ENCODE results near the gene ATAD5. TPM values are rescaled to one million over a fixed set of nuclear protein-coding genes. Genes with fewer than 3 reads are reported as not detected.

The ATAD5 gene
- total and polyA plus RNA-seq, 2 of the 13 experiments (the other 11 are each of a cell fraction or from before 2014, with no cell fraction given), result 1.8 to 10.7 TPM

DNA sequence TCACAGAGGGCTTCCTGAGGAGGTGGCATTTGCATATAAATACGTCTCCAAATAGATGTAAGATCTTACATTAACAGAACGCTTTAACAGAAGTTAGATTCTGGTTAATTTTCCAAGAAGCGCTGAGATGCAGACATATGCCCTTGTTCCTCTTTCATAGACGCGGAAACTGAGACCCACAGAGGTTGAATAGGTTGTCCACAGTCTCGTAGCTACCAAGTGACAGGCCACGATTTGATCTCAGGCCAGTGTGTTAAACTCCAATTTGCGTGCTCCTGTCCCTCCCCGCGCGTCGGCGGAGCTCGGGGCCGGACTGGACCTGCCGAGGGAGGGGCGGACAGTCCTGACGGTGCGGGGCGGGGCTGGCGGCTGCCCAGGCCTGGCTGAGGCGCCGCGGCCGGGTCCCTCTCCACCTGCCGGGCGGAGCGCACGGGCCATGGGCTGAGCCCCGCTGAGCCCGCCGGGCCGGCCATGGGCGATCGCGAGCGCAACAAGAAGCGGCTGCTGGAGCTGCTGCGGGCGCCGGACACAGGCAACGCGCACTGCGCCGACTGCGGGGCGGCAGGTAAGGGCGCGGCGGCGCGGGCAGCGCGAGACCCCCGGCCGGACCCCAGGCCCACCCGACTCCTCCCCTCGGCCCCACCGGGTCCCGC lies 89.9 kb downstream of the ATAD5 start, which contains the start of gene ADAP2 (continued):
- TF ChIP-seq, protein P1, sequence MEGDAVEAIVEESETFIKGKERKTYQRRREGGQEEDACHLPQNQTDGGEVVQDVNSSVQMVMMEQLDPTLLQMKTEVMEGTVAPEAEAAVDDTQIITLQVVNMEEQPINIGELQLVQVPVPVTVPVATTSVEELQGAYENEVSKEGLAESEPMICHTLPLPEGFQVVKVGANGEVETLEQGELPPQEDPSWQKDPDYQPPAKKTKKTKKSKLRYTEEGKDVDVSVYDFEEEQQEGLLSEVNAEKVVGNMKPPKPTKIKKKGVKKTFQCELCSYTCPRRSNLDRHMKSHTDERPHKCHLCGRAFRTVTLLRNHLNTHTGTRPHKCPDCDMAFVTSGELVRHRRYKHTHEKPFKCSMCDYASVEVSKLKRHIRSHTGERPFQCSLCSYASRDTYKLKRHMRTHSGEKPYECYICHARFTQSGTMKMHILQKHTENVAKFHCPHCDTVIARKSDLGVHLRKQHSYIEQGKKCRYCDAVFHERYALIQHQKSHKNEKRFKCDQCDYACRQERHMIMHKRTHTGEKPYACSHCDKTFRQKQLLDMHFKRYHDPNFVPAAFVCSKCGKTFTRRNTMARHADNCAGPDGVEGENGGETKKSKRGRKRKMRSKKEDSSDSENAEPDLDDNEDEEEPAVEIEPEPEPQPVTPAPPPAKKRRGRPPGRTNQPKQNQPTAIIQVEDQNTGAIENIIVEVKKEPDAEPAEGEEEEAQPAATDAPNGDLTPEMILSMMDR (CRISPR knock-in tag; IDR thresholded peaks at IDR 0.05), result peak; percentile 8; the same call in 1 of the 2 replicates
- TF ChIP-seq ZFX (CRISPR knock-in tag; IDR thresholded peaks at IDR 0.05; ENCODE audit: low read depth), result peak; percentile 64
- TF ChIP-seq, protein P2, sequence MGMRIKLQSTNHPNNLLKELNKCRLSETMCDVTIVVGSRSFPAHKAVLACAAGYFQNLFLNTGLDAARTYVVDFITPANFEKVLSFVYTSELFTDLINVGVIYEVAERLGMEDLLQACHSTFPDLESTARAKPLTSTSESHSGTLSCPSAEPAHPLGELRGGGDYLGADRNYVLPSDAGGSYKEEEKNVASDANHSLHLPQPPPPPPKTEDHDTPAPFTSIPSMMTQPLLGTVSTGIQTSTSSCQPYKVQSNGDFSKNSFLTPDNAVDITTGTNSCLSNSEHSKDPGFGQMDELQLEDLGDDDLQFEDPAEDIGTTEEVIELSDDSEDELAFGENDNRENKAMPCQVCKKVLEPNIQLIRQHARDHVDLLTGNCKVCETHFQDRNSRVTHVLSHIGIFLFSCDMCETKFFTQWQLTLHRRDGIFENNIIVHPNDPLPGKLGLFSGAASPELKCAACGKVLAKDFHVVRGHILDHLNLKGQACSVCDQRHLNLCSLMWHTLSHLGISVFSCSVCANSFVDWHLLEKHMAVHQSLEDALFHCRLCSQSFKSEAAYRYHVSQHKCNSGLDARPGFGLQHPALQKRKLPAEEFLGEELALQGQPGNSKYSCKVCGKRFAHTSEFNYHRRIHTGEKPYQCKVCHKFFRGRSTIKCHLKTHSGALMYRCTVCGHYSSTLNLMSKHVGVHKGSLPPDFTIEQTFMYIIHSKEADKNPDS (CRISPR knock-in tag; IDR thresholded peaks at IDR 0.05), result no peak
- peak; percentile 59; the same call in 1 of the 2 replicates for TF ChIP-seq HES4 (CRISPR knock-in tag; IDR thresholded peaks at IDR 0.05; ENCODE audit: borderline replicate concordance)
- TF ChIP-seq SRF (IDR thresholded peaks at IDR 0.05; ENCODE audit: low read depth, low read length), result no peak

DNA sequence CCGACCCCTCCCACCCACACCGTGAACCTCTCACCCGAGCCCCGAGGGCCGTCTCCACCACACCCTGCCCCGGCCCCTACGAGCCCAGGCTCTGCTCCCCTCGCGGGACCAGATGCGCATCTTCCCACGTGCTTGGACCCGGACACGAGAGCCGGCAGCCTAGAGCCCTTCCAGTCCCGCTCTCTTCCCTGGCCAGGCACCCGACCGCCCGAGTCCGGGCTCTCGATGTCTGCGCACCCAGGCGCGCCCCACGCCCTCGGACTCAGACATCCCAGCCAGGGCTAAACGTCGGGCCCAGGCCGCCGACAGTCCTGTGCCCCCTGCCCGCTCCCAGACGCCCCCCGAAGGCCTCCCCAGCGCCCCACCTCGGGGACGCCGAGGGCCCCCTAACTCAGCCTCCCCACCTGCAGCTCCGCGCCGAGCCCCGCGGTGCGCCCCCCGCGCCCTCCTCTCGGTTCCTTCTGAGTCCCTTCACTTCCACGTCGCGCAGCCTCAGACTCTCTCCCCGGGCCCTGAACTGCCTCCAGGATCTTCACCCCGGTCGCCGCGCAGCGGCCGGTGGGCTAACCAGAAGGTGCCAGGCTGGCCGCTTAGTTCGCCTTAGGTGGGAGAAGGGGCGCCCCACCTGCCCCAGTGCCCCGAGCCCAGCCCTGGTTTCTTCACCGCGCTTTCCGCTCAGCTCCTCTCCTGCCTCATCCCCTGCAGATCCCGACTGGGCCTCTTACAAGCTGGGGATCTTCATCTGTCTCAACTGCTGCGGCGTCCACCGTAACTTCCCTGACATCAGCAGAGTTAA lies 90.7 kb downstream of the ATAD5 start:
- peak; percentile 23 for ATAC-seq
- CTCF ChIA-PET (ENCODE audit: low intra/inter-chr PET ratio, low total read pairs), result no interaction called here

More for the DNA sequence above, 90.7 kb downstream of the ATAD5 start:
- Histone ChIP-seq H3K9me3 (ENCODE audit: low read length) (no peaks in the 10 kb centered on the region), H3K27ac (ENCODE audit: extremely low read length, insufficient read depth, low read length) (no peak overlapping the region), H3K4me2 (ENCODE audit: low read depth, low read length) (peak overlapping the region; percentile 96), H3K36me3 (replicated peaks in 1 of 2; ENCODE audit: control insufficient read depth in 1 of 2, insufficient read depth in 2 of 2, low read length in 2 of 2) (no peaks in the 10 kb centered on the region), H3K4me1 (ENCODE audit: insufficient read depth, low read length) (peaks cover 23% of the 10 kb centered on the region), H3K27me3 (ENCODE audit: control insufficient read depth in 1 of 2, insufficient read depth in 2 of 2, low read length in 2 of 2) (peaks cover 0 to 22% of the 10 kb centered on the region in 2 experiments; a peak in 2 of 5 replicates), H2AFZ (ENCODE audit: low read length) (no peak overlapping the region), H4K20me1 (ENCODE audit: insufficient read depth, low read length) (no peaks in the 10 kb centered on the region), H3K79me2 (ENCODE audit: insufficient read depth, low read length) (no peaks in the 10 kb centered on the region), H3K9ac (ENCODE audit: insufficient read depth, low read depth, low read length) (peak overlapping the region; percentile 34; the same call in 1 of the 2 replicates), H3K4me3 (replicated peaks in 1 of 3; ENCODE audit: insufficient read depth in 1 of 3, low read depth in 2 of 3, low read length in 3 of 3) (peak overlapping the region; percentile 46 to 71 (median 51); a peak in 4 of 6 replicates)
- no peak for DNase-seq (ENCODE audit: low spot score)
- in situ Hi-C loops (cut with HindIII; ENCODE audit: extremely low pct_ligation_motif_present, low pct_unique_long_range_greater_than_20kb) (no loop called here), intact Hi-C loops (cut with micrococcal nuclease; ENCODE audit: unreplicated experiment) (no loop called here)
- POLR2A ChIA-PET, result interaction anchor here (0.5 kb wide), 1 partner anchor 202 kb away, joined by 3 read pairs; no protein-coding TSS in a partner anchor
- no peak for TF ChIP-seq ZC3H13 (CRISPR knock-in tag; IDR thresholded peaks at IDR 0.05)
- no peak for TF ChIP-seq ZSCAN9 (CRISPR knock-in tag; IDR thresholded peaks at IDR 0.05; ENCODE audit: borderline replicate concordance)
- TF ChIP-seq, protein P3, sequence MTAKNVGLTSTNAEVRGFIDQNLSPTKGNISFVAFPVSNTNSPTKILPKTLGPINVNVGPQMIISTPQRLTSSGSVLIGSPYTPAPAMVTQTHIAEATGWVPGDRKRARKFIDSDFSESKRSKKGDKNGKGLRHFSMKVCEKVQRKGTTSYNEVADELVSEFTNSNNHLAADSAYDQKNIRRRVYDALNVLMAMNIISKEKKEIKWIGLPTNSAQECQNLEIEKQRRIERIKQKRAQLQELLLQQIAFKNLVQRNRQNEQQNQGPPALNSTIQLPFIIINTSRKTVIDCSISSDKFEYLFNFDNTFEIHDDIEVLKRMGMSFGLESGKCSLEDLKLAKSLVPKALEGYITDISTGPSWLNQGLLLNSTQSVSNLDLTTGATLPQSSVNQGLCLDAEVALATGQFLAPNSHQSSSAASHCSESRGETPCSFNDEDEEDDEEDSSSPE (CRISPR knock-in tag; IDR thresholded peaks at IDR 0.05), result no peak
- TF ChIP-seq CC2D1A (CRISPR knock-in tag; IDR thresholded peaks at IDR 0.05), result no peak
- TF ChIP-seq, protein P4, sequence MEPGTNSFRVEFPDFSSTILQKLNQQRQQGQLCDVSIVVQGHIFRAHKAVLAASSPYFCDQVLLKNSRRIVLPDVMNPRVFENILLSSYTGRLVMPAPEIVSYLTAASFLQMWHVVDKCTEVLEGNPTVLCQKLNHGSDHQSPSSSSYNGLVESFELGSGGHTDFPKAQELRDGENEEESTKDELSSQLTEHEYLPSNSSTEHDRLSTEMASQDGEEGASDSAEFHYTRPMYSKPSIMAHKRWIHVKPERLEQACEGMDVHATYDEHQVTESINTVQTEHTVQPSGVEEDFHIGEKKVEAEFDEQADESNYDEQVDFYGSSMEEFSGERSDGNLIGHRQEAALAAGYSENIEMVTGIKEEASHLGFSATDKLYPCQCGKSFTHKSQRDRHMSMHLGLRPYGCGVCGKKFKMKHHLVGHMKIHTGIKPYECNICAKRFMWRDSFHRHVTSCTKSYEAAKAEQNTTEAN (CRISPR knock-in tag; conservative IDR thresholded peaks at IDR 0.05), result no peak
- TF ChIP-seq FOXA1 (IDR thresholded peaks at IDR 0.05), result no peak
- no peak for TF ChIP-seq FOXA1 (CRISPR knock-in tag; IDR thresholded peaks at IDR 0.05)
- peak; percentile 8 for TF ChIP-seq HNRNPK (IDR thresholded peaks at IDR 0.05; ENCODE audit: low read depth, low read length, poor library complexity, severe bottlenecking)
- TF ChIP-seq HES4 (CRISPR knock-in tag; IDR thresholded peaks at IDR 0.05; ENCODE audit: borderline replicate concordance), result 0 out of 2 replicates have a peak, but pooled peaks have one; percentile 3
- BruUV-seq (replicated peaks), result no TSS peak
- WGBS (ENCODE audit: low lambda C conversion rate), result 88% methylated on average over 47 of the region's 66 CpGs
- FAIRE-seq, result no peak

All from HepG2 (cell line).